Measurements from ENCODE around the gene SMIM41. TPM values are rescaled to one million over a fixed set of nuclear protein-coding genes. Genes with fewer than 3 reads are reported as not detected.

SMIM41 gene
- total and polyA plus RNA-seq, 12 donors, result 0.19 to 0.52 (median 0.27) TPM; not detected in 8

GRCh38 chr12:52033446-52034140 lies 45.9 kb upstream of the SMIM41 start:
- intact Hi-C loops (cut with DNase I), result loop anchor here in 3 of 10 donors (2.0 to 5.0 kb wide), 4 partner anchors 17 to 93 kb away; partner anchors contain the start of genes NR4A1 (in 3 of the 3) and ATG101 (in 2 of the 3)
- no peak for ATAC-seq

GRCh38 chr12:52035190-52035589 lies 44.3 kb upstream of the SMIM41 start:
- H3K4me3 ChIP-seq, result no peak overlapping the region
- intact Hi-C loops (cut with DNase I), result no loop called here
- H3K4me1 ChIP-seq, result peaks cover 27 to 80% (median 61%) of the 10 kb centered on the region in 9 donors
- ATAC-seq (no peak), DNase-seq (no peak)
- H3K9me3 ChIP-seq, result no peaks in the 10 kb centered on the region
- H3K36me3 ChIP-seq, result no peaks in the 10 kb centered on the region
- peaks cover 0 to 5% (median 0%) of the 10 kb centered on the region in 7 donors for H3K27me3 ChIP-seq
- H3K27ac ChIP-seq, result peak overlapping the region in 5 of 10 donors; percentile 88 to 95 (median 94)
- TF ChIP-seq CTCF (IDR thresholded peaks at IDR 0.05), result no peak
- WGBS, 2 donors, result 95 to 96% methylated on average over 4 of the region's 4 CpGs

More at GRCh38 chr12:52033446-52034140, 45.9 kb upstream of the SMIM41 start:
- WGBS, 2 donors, result 54 to 64% methylated on average over 13 of the region's 13 CpGs
- Histone ChIP-seq H3K27ac (peak overlapping the region; percentile 84 to 95 (median 89)), H3K4me3 (peak overlapping the region in 9 of 10 donors; percentile 14 to 52 (median 36)), H3K9me3 (no peaks in the 10 kb centered on the region), H3K27me3 (peaks cover 0 to 5% (median 0%) of the 10 kb centered on the region in 7 donors), H3K4me1 (peaks cover 24 to 76% (median 55%) of the 10 kb centered on the region in 9 donors), H3K36me3 (no peaks in the 10 kb centered on the region)
- TF ChIP-seq CTCF (IDR thresholded peaks at IDR 0.05), result no peak
- DNase-seq, result no peak

GRCh38 chr12:52035926-52036325 lies 43.6 kb upstream of the SMIM41 start:
- intact Hi-C loops (cut with DNase I), result no loop called here
- no peaks in the 10 kb centered on the region for H3K36me3 ChIP-seq
- H3K9me3 ChIP-seq, result no peaks in the 10 kb centered on the region
- no peak for TF ChIP-seq CTCF (IDR thresholded peaks at IDR 0.05)
- peak overlapping the region in 7 of 10 donors; percentile 74 to 95 (median 94) for H3K27ac ChIP-seq
- DNase-seq, result no peak
- H3K4me3 ChIP-seq, result no peak overlapping the region
- no peak for ATAC-seq
- peaks cover 0 to 5% (median 0%) of the 10 kb centered on the region in 7 donors for H3K27me3 ChIP-seq
- peaks cover 27 to 87% (median 69%) of the 10 kb centered on the region in 9 donors for H3K4me1 ChIP-seq
- WGBS, 2 donors, result 76 to 83% methylated on average over 2 of the region's 2 CpGs

GRCh38 chr12:52036587-52037171 lies 42.8 kb upstream of the SMIM41 start:
- Histone ChIP-seq H3K4me1 (peaks cover 31 to 94% (median 74%) of the 10 kb centered on the region in 9 donors), H3K9me3 (no peaks in the 10 kb centered on the region), H3K36me3 (no peaks in the 10 kb centered on the region), H3K27me3 (peaks cover 0 to 5% (median 0%) of the 10 kb centered on the region in 7 donors), H3K4me3 (peak overlapping the region in 9 of 10 donors; percentile 21 to 84 (median 68)), H3K27ac (peak overlapping the region; percentile 2 to 95 (median 86))
- ATAC-seq (peak; percentile 48 to 73 (median 66)), DNase-seq (peak; percentile 91 to 94)
- TF ChIP-seq CTCF (IDR thresholded peaks at IDR 0.05), result no peak
- WGBS, 2 donors, result 6 to 9% methylated on average over 52 to 53 of the region's 53 CpGs
- intact Hi-C loops (cut with DNase I), result no loop called here
